Vagina (tissue), 2 donors: ENCODE results near the gene SYCN. TPM values are rescaled to one million over a fixed set of nuclear protein-coding genes. Genes with fewer than 3 reads are reported as not detected.

ENCODE experiments used
- DNase-seq, 2 donors: peaks; one replicate each; pipeline ENCODE4 v3.0.0-alpha.2; 2017; ENCODE audit errors: extremely low spot score in 2 of 2
- H3K27ac ChIP-seq: fragments of 200-600 bp; sonication (generic); one replicate; pipeline ENCODE4 v1.5.1; 2019
- H3K27me3 ChIP-seq: fragments of 200-600 bp; sonication (generic); one replicate; pipeline ENCODE4 v1.5.1; 2019
- H3K36me3 ChIP-seq, 2 donors: fragments of 200-600 bp; sonication (generic); one replicate each; pipeline ENCODE4 v1.5.1; 2017 to 2019
- H3K4me1 ChIP-seq: fragments of 200-600 bp; sonication (generic); one replicate; pipeline ENCODE4 v1.5.1; 2019
- H3K4me3 ChIP-seq, 2 donors: fragments of 200-600 bp; sonication (generic); 1 replicate in 1 of 2; 2 replicates in 1 of 2; pipeline ENCODE4 v1.5.1; 2016 to 2019
- H3K9me3 ChIP-seq: fragments of 200-600 bp; sonication (generic); one replicate; pipeline ENCODE4 v1.5.1; 2019
- CTCF ChIP-seq, 3 experiments: fragments of 450-650 bp in 2 of 3; fragments of 200-600 bp in 1 of 3; sonication (generic) in 1 of 3; IDR thresholded peaks; one replicate each; pipeline ENCODE4 v1.5.1; 2017 to 2019; ENCODE audit warnings: antibody characterized with exemption in 3 of 3, mild to moderate bottlenecking in 2 of 3, moderate library complexity in 2 of 3
- POLR2A ChIP-seq, 2 donors: fragments of 450-650 bp; IDR thresholded peaks; one replicate each; pipeline ENCODE4 v1.6.1; 2017; ENCODE audit warnings: antibody characterized with exemption in 2 of 2, mild to moderate bottlenecking in 2 of 2, moderate library complexity in 2 of 2
- POLR2AphosphoS5 ChIP-seq, 2 donors: sonication (generic); formaldehyde crosslinking; IDR thresholded peaks; one replicate each; pipeline ENCODE4 v1.9.0; 2017; ENCODE audit warnings: antibody characterized with exemption in 2 of 2, mild to moderate bottlenecking in 2 of 2, low read depth in 1 of 2; ENCODE audit not compliant: insufficient read depth in 1 of 2
- intact Hi-C: fragments of 100-400 bp; cut with DNase I; formaldehyde crosslinking; loops from one replicate; pipeline ENCODE4 v1.15.1; 2023
- total RNA-seq: library from RNA; depleted of rRNA; stranded (reverse); fragments of >200 nt; gene quantifications from one replicate; pipeline ENCODE4 v1.2.3, GENCODE V29; 2016

Gene SYCN
- total RNA-seq, 1 donor from 2014 or later = not detected

DNA sequence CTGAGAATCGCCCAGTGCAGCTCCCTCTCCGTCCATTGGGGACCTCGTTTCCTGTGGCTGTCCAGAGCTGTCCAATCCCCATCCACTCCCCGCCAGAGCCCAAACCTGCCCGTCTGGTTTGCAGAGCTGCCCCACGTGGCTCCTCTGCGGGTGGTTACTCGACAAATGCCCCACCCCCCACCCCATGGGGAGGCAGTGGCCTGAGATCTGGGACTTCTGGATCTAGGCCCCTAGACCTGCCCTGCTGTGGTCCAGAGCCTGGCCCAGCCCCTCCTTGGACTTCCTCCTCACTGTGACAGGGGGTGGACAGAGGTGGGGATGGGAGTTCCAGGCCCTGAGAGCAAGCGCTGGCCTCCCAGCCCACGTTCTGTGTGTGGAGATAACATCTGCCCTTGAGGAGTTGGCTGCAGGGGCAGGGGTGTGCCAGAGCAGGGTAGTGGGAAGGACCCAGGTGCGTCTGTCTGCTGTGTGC is 49.4 kb downstream of the SYCN start:
- DNase-seq = no peak
- Histone ChIP-seq H3K36me3 (no peaks in the 10 kb centered on the region), H3K27me3 (no peaks in the 10 kb centered on the region), H3K27ac (no peak overlapping the region), H3K9me3 (no peaks in the 10 kb centered on the region), H3K4me1 (peaks cover 58% of the 10 kb centered on the region), H3K4me3 (no peak overlapping the region)
- TF ChIP-seq CTCF (IDR thresholded peaks at IDR 0.05) (no peak), POLR2AphosphoS5 (IDR thresholded peaks at IDR 0.05; ENCODE audit: insufficient read depth in 1 of 2, low read depth in 1 of 2) (peak in 1 of 2 donors; percentile 27), POLR2A (IDR thresholded peaks at IDR 0.05) (no peak)
- intact Hi-C loops = no loop called here

GRCh38 chr19:39154100-39154628 is 49.9 kb downstream of the SYCN start:
- H3K4me3 ChIP-seq = no peak overlapping the region
- peaks cover 53% of the 10 kb centered on the region for H3K4me1 ChIP-seq
- H3K27ac ChIP-seq = no peak overlapping the region
- H3K36me3 ChIP-seq = no peaks in the 10 kb centered on the region
- TF ChIP-seq CTCF (IDR thresholded peaks at IDR 0.05) (no peak), POLR2A (IDR thresholded peaks at IDR 0.05) (no peak), POLR2AphosphoS5 (IDR thresholded peaks at IDR 0.05; ENCODE audit: insufficient read depth in 1 of 2, low read depth in 1 of 2) (no peak)
- no peaks in the 10 kb centered on the region for H3K27me3 ChIP-seq
- intact Hi-C loops = no loop called here
- H3K9me3 ChIP-seq = no peaks in the 10 kb centered on the region
- DNase-seq = no peak

Other genes starting within 250 kb of the SYCN start
- 44.0 TPM for gene FBXO17, start 228.5 kb downstream of the SYCN start, total RNA-seq
- gene FBXO27, start 171.7 kb downstream of the SYCN start, total RNA-seq = 3.7 TPM
- not detected for gene ACP7, start 119.9 kb downstream of the SYCN start, total RNA-seq
- gene PAK4, start 78.5 kb downstream of the SYCN start, total RNA-seq = 19.4 TPM
- 41.7 TPM for gene NCCRP1, start 7.3 kb downstream of the SYCN start, total RNA-seq
- gene IFNL3, start 40.7 kb upstream of the SYCN start, total RNA-seq = not detected
- gene IFNL4, start 44.6 kb upstream of the SYCN start, total RNA-seq = not detected
- not detected for gene IFNL2, start 64.1 kb upstream of the SYCN start, total RNA-seq
- not detected for gene IFNL1, start 92.1 kb upstream of the SYCN start, total RNA-seq
- gene LRFN1, start 116.6 kb upstream of the SYCN start, total RNA-seq = 3.9 TPM
- gene GMFG, start 131.8 kb upstream of the SYCN start, total RNA-seq = 7.1 TPM
- gene SAMD4B, start 138.2 kb upstream of the SYCN start, total RNA-seq = 128 TPM
- gene PAF1, start 186.8 kb upstream of the SYCN start, total RNA-seq = 70.2 TPM
- 37.8 TPM for gene MED29, start 187.1 kb upstream of the SYCN start, total RNA-seq
- 631 TPM for gene ZFP36, start 202.6 kb upstream of the SYCN start, total RNA-seq
- 18.9 TPM for gene PLEKHG2, start 208.4 kb upstream of the SYCN start, total RNA-seq
- 3,724 TPM for gene RPS16, start 231.7 kb upstream of the SYCN start, total RNA-seq
- gene SUPT5H, start 241.3 kb upstream of the SYCN start, total RNA-seq = 113 TPM